Vagina (tissue), 2 donors: ENCODE measurements around the gene RPN2. TPM values are rescaled to one million over a fixed set of nuclear protein-coding genes. Genes with fewer than 3 reads are reported as not detected.
A peak's percentile ranks its signal among the peaks of the same experiment; 100 is the strongest.

Source experiments
- DNase-seq, 2 donors: peaks; one replicate each; pipeline ENCODE4 v3.0.0-alpha.2; 2017; ENCODE audit errors: extremely low spot score in 2 of 2
- H3K27ac ChIP-seq: fragments of 200-600 bp; sonication (generic); one replicate; pipeline ENCODE4 v1.5.1; 2019
- H3K27me3 ChIP-seq: fragments of 200-600 bp; sonication (generic); one replicate; pipeline ENCODE4 v1.5.1; 2019
- H3K36me3 ChIP-seq, 2 donors: fragments of 200-600 bp; sonication (generic); one replicate each; pipeline ENCODE4 v1.5.1; 2017 to 2019
- H3K4me1 ChIP-seq: fragments of 200-600 bp; sonication (generic); one replicate; pipeline ENCODE4 v1.5.1; 2019
- H3K4me3 ChIP-seq, 2 donors: fragments of 200-600 bp; sonication (generic); 1 replicate in 1 of 2; 2 replicates in 1 of 2; pipeline ENCODE4 v1.5.1; 2016 to 2019
- H3K9me3 ChIP-seq: fragments of 200-600 bp; sonication (generic); one replicate; pipeline ENCODE4 v1.5.1; 2019
- CTCF ChIP-seq, 3 experiments: fragments of 450-650 bp in 2 of 3; fragments of 200-600 bp in 1 of 3; sonication (generic) in 1 of 3; IDR thresholded peaks; one replicate each; pipeline ENCODE4 v1.5.1; 2017 to 2019; ENCODE audit warnings: antibody characterized with exemption in 3 of 3, mild to moderate bottlenecking in 2 of 3, moderate library complexity in 2 of 3
- POLR2A ChIP-seq, 2 donors: fragments of 450-650 bp; IDR thresholded peaks; one replicate each; pipeline ENCODE4 v1.6.1; 2017; ENCODE audit warnings: antibody characterized with exemption in 2 of 2, mild to moderate bottlenecking in 2 of 2, moderate library complexity in 2 of 2
- POLR2AphosphoS5 ChIP-seq, 2 donors: sonication (generic); formaldehyde crosslinking; IDR thresholded peaks; one replicate each; pipeline ENCODE4 v1.9.0; 2017; ENCODE audit warnings: antibody characterized with exemption in 2 of 2, mild to moderate bottlenecking in 2 of 2, low read depth in 1 of 2; ENCODE audit not compliant: insufficient read depth in 1 of 2
- intact Hi-C: fragments of 100-400 bp; cut with DNase I; formaldehyde crosslinking; loops from one replicate; pipeline ENCODE4 v1.15.1; 2023
- total RNA-seq: library from RNA; depleted of rRNA; stranded (reverse); fragments of >200 nt; gene quantifications from one replicate; pipeline ENCODE4 v1.2.3, GENCODE V29; 2016

RPN2 gene
- total RNA-seq, 1 donor from 2014 or later: 103 TPM

- H3K9me3 ChIP-seq: no peaks in the 10 kb centered on the region
- peaks cover 11% of the 10 kb centered on the region for H3K4me1 ChIP-seq
- TF ChIP-seq POLR2A (IDR thresholded peaks at IDR 0.05) (no peak), POLR2AphosphoS5 (IDR thresholded peaks at IDR 0.05; ENCODE audit: insufficient read depth in 1 of 2, low read depth in 1 of 2) (no peak), CTCF (IDR thresholded peaks at IDR 0.05) (no peak)
- no peaks in the 10 kb centered on the region for H3K36me3 ChIP-seq
- no peaks in the 10 kb centered on the region for H3K27me3 ChIP-seq
- peak overlapping the region; percentile 69 for H3K27ac ChIP-seq
- no peak for DNase-seq
- no peak overlapping the region for H3K4me3 ChIP-seq
- intact Hi-C loops: no loop called here
These were observed 97.5 kb downstream of the RPN2 start for GRCh38 chr20:37276494-37277252.

- no peak for TF ChIP-seq POLR2A (IDR thresholded peaks at IDR 0.05)
- no peak for TF ChIP-seq CTCF (IDR thresholded peaks at IDR 0.05)
- TF ChIP-seq POLR2AphosphoS5 (IDR thresholded peaks at IDR 0.05; ENCODE audit: insufficient read depth in 1 of 2, low read depth in 1 of 2): no peak
- intact Hi-C loops: no loop called here
- peak overlapping the region; percentile 69 for H3K27ac ChIP-seq
These were observed 98.1 kb downstream of the RPN2 start for GRCh38 chr20:37277253-37277593.

GRCh38 chr20:37278966-37279590, 99.9 kb downstream of the RPN2 start:
- no peaks in the 10 kb centered on the region for H3K9me3 ChIP-seq
- TF ChIP-seq CTCF (IDR thresholded peaks at IDR 0.05) (no peak), POLR2A (IDR thresholded peaks at IDR 0.05) (no peak)
- H3K36me3 ChIP-seq: no peaks in the 10 kb centered on the region

More at GRCh38 chr20:37277253-37277593, 98.1 kb downstream of the RPN2 start:
- Histone ChIP-seq H3K4me3 (no peak overlapping the region), H3K36me3 (no peaks in the 10 kb centered on the region), H3K27me3 (no peaks in the 10 kb centered on the region), H3K4me1 (peaks cover 11% of the 10 kb centered on the region), H3K9me3 (no peaks in the 10 kb centered on the region)
- DNase-seq: no peak

GRCh38 chr20:37279820-37280219, 100.7 kb downstream of the RPN2 start:
- Histone ChIP-seq H3K27me3 (no peaks in the 10 kb centered on the region), H3K4me1 (peaks cover 11% of the 10 kb centered on the region), H3K4me3 (no peak overlapping the region), H3K36me3 (no peaks in the 10 kb centered on the region), H3K9me3 (no peaks in the 10 kb centered on the region), H3K27ac (no peak overlapping the region)
- intact Hi-C loops: loop anchor here (5.0 kb wide), 1 partner anchor 102 kb away; no protein-coding TSS in a partner anchor
- DNase-seq: no peak
- TF ChIP-seq POLR2AphosphoS5 (IDR thresholded peaks at IDR 0.05; ENCODE audit: insufficient read depth in 1 of 2, low read depth in 1 of 2) (no peak), CTCF (IDR thresholded peaks at IDR 0.05) (no peak), POLR2A (IDR thresholded peaks at IDR 0.05) (no peak)

More at GRCh38 chr20:37278966-37279590, 99.9 kb downstream of the RPN2 start:
- no peak overlapping the region for H3K27ac ChIP-seq
- intact Hi-C loops: no loop called here
- H3K27me3 ChIP-seq: no peaks in the 10 kb centered on the region
- H3K4me1 ChIP-seq: peaks cover 11% of the 10 kb centered on the region
- no peak overlapping the region for H3K4me3 ChIP-seq
- DNase-seq: no peak

GRCh38 chr20:37280403-37280802, 101.3 kb downstream of the RPN2 start:
- no peak for TF ChIP-seq POLR2AphosphoS5 (IDR thresholded peaks at IDR 0.05; ENCODE audit: insufficient read depth in 1 of 2, low read depth in 1 of 2)
- TF ChIP-seq POLR2A (IDR thresholded peaks at IDR 0.05): no peak
- no peak for TF ChIP-seq CTCF (IDR thresholded peaks at IDR 0.05)
- no peaks in the 10 kb centered on the region for H3K27me3 ChIP-seq
- H3K4me1 ChIP-seq: peaks cover 11% of the 10 kb centered on the region
- H3K4me3 ChIP-seq: no peak overlapping the region
- no peaks in the 10 kb centered on the region for H3K36me3 ChIP-seq
- DNase-seq: no peak
- no peak overlapping the region for H3K27ac ChIP-seq
- no peaks in the 10 kb centered on the region for H3K9me3 ChIP-seq
- intact Hi-C loops: loop anchor here (5.0 kb wide), 1 partner anchor 102 kb away; no protein-coding TSS in a partner anchor
